GM21619 (cell line): ENCODE measurements around the gene GLCCI1.
"Not testable (repeated sequence)": the region's sequence is repeated elsewhere in the genome, so short reads cannot be mapped to it uniquely, and the experiment has no call there.

Experiments used
- ATAC-seq: cut with Tn5 transposase; IDR thresholded peaks from one replicate; pipeline ENCODE4 v1.9.1; 2021; ENCODE audit not compliant: unreplicated experiment

GLCCI1 gene

DNA sequence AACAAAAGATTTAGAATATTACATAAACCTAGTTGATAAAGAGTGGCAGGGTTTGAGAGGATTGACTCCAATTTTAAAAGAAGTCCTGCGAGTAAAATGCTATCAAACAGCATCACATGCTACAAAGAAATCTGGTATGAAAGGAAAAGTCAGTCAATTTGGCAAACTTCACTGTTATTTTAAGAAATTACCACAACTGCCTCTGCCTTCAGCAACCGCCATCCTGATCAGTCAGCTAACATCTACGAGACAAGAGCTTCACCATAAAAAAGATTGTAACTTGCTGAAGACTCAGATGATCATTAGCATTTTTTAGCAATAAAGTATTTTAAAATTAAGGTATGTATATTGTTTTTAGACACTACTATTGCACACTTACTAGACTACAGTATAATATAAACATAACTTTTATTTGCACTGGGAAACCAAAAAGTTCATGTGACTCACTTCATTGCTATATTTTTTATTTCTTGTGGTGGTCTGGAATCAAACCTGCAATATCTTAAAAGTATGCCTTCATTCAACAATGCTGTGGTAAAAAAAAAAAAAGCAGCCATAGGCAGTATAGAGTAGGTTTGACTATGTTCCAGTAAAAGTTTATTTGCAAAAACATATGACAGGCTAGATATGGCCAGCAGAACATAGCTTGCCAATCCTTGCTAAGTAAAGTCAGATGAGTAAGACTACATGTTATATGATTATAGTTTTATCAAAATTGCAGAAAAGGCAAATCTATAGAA lies 74.4 kb downstream of the GLCCI1 start:
- ATAC-seq, result no peak

DNA sequence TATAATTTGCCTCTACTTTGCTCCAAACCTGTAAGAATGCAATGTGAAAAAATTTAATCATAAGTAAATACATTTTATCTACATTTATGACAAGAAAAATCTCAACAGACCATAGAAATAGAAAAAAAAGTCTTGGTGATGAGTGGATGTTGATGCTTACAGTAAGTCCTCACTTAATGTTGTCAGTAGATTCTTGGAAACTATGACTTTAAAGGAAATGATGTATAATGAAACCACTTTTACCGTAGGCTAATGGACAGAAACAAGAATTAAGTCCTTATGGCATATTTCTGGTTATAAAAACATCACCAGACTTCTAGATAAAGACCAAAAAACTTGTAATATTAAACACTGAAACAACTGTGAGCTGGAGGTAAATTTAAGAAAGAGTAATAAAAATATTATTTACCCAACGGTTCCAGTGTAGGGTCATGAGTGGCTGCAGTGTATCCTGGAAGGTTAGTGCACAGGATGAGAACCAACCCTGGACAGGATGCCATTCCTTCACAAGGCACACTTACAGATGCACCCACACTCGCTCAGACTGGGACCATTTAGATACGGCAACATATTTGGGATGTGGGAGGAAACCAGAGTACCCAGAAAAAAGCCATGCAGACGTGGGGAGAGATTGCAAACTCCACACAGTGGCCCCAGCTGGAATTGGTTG lies 76.3 kb downstream of the GLCCI1 start:
- ATAC-seq, result no peak

DNA sequence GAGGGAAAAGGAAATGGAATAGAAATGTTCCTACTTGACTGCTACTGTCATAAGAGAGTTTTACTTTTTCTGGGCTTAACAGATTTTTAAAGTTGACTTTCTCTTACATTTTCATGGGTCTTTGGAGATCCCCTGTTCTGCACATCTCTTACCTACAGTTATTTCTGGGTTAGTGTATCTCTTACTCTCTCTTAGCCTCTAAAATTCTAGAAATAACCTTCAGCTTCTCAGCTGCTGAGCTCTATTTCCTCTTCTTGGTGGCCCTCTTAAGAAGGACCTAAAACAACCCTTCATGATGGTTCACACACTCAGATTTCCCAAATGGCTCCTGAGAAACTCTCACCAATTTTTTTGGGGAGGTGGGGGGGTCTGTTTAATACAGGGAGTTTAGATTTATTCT lies 79.5 kb downstream of the GLCCI1 start:
- ATAC-seq, result not testable (repeated sequence)

DNA sequence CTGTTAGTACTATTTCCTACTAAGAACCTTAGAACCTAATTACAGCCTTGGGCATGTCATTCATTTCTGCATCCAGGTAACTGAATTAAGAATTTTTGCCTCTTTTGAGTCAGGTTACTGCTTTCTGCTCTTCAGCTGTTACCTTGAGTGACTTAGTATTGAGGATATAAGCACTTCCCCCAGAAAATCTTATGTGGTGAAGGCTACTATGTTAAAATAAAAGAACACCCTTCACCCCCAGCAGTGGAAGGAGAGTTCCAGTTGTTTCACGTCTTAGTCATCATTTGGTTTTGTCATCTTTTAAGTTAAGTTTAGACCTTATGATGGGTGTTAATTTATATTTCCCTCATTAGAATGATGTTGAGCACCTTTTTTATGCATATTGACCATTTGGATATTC lies 82.8 kb downstream of the GLCCI1 start:
- ATAC-seq, result no peak

DNA sequence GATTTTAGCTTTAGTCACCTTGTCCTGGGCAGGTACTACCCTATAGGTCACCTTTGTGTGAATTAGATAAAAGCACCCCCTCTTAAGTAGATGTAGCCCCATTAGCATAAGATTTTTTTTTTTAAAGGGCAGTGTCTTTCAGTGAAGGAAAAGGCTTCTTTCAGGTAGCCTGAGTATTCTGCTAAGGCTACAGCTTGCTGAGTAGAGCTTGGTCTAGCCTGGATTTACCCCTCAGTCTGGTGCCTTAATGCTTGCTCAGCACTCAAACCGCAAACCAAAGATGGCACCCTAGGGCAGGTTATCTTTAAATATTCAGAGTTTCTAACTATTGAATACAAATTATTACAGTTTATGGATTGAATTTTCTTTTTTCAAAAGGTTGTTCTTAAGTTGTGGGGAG lies 83.4 kb downstream of the GLCCI1 start:
- no peak for ATAC-seq

DNA sequence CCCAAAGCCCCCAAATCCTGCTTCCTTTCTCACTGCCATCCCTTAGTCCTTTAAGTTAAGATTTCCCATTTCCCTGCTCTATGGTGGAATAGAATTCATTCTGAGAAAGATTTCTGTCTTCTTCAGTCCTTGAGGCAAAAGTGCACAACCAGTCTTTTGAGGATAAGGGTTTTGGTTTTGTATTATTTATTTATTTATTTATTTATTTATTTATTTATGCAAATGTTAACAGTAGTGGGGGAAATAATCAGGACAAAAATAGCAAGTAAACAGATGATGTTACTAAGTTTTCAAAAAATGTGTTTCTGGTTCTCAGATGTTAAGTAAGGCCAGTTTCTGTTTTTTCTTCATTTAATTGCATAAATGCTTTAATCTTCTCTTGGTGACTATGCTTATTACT lies 84.2 kb downstream of the GLCCI1 start:
- no peak for ATAC-seq

DNA sequence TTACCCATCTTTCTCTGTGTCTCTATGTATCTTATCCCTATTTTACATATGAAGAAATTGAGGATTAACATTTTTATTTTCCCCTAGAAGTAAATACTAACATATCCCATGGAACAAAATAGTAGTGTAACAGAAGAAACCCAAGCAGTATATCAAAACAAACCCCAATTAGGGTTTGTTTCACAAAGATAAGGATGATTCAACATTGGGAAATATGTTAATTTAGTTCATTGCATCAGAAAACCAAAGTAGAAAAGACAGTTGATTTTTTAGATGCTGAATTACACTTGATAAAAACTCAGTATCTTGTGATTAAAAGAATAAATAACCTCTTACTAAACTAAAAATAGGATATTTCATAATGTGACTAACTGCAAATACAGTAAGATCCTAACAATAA lies 87.8 kb downstream of the GLCCI1 start:
- ATAC-seq, result no peak

DNA sequence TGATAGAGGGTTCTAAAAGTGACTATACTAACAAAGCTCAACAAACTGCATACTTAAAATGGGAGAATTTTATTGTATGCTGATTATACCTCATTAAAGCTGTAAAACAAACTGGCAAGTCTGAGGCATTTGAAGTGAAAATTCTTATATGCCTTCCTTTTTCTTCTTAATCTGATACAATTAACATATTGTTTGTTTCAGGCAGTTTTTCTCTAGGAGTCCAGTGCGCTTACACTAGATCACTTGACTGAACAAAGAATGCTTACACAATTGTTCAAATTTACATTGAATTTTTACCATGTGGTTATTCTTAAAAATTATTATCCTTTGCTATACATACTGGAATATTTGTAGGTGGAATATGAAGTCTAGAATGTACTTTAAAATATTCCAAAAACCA lies 89.0 kb downstream of the GLCCI1 start:
- ATAC-seq, result no peak

DNA sequence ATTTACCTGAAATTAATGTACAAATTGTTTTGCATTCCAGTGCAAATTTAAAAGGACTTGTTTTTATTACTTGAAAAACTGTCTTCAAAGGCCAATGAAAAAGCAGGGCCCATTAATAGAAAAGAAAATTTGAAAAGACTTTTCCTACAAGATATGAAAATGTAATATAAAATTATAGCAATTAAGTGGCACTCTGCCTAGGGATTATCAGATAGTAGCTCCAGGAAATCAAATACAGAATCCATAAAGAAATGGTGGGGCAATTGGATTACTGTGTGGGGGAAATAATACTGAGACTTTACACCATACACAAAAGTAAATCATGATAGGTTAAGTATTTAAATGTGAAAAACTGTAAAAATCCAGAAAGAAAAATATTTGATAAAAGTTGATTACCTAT lies 89.7 kb downstream of the GLCCI1 start:
- no peak for ATAC-seq

DNA sequence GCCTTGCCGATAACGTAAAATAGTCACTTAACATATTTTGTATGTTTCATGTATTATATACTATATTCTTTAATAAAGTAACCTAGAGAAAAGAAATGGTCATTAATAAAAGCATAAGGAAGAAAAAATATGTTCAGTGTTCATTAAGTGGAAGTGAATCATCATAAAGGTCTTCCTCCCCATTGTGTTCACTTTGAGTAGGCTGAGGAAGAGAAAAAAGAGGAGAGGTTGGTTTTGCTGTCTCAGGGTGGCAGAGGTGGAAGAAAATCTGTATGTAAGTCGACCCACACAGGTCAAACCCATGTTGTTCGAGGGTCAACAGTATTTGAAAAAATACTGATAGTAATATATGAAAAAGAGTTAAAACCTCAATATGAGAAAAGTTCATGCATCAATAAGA lies 90.3 kb downstream of the GLCCI1 start:
- no peak for ATAC-seq

DNA sequence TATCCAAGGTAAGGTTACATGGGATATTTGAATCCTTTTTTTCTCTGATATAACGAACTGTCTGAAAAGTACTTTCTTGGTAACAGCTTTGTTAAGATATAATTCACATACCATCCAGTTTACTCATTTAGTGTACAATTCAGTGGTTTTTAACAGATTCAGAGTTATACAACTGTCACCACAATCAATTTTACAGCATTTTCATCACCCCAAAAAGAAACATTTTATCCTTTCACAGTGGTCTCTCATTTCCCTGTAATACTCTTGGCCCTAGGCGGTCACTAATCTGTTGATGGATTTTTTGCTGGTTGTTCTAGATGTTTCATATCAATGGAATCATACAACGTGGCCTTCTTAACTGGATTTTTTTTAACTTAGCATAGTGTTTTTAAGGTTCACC lies 91.6 kb downstream of the GLCCI1 start:
- ATAC-seq, result no peak

DNA sequence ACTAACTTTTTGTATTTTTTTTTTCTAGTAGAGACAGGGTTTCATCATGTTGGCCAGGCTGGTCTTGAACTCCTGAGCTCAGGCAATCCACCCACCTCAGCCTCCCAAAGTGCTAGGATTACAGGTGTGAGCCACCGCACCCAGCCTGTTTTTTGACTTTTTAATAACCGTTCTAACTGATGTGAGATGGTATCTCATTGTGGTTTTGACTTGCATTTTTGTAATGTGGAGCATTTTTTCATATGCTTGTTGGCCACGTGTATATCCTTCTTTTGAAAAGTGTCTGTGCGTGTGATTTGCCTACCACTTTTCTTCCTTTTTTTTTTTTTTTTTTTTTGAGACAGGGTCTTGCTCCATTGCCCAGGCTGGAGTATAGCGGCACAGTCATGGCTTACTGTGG lies 94.7 kb downstream of the GLCCI1 start:
- ATAC-seq, result not testable (repeated sequence)

DNA sequence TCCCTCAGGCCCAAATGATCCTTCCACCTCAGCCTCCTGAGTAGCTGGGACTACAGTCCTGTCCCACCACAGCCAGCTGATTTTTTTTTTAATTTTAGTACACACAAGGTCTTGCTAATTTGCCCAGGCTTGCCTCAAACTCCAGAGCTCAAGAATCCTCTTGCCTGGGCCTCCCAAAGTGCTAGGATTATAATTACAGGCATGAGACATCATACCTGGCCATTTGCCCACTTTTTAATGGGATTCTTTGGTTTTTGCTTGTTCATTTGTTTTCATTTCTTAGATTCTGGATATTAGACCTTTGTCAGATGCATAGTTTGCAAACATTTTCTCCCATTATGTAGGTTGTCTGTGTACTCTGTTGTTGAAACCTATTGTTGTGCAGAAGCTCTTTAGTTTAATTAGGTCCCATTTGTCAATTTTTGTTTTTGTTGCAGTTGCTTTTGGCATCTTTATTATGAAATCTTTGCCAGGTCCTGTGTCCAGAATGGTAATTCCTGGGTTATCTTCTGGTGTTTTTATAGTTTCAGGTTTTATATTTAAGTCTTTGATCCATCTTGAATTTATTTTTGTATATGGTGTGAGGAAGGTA lies 95.2 kb downstream of the GLCCI1 start:
- ATAC-seq, result no peak

DNA sequence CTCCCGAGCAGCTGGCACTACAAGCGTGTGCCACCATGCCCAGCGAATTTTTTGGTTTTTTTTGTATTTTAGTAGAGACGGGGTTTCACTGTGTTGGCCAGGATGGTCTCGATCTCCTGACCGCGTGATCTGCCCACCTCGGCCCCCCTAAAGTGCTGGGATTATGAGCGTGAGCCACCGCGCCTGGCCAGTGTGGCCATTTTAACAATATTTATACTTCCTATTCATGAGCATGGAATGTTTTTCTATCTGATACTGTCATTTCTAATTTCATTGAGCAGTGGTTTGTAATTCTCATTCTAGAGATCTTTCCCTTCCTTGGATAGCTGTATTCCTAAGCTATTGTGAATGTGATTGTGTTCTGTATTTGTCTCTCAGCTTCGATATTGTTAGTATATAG lies 96.2 kb downstream of the GLCCI1 start:
- no peak for ATAC-seq

DNA sequence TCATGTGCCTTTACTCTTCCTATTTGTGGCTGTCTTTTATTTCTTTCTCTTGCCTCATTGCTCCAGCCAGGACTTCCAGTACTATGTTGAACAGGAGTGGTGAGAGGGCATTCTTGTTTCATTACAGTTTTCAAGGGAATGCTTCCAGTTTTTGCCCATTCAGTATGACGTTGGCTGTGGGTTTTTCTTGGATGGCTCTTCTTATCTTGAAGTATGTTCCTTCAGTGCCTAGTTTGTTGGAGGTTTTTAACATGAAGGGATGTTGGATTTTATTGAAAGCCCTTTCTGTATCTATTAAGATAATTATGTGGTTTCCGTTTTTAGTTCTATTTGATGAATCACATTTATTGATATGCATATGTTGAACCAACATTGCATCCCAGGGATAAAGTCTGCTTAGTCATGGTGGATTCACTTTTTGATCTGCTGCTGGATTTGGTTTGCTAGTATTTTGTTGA lies 96.8 kb downstream of the GLCCI1 start:
- no peak for ATAC-seq

DNA sequence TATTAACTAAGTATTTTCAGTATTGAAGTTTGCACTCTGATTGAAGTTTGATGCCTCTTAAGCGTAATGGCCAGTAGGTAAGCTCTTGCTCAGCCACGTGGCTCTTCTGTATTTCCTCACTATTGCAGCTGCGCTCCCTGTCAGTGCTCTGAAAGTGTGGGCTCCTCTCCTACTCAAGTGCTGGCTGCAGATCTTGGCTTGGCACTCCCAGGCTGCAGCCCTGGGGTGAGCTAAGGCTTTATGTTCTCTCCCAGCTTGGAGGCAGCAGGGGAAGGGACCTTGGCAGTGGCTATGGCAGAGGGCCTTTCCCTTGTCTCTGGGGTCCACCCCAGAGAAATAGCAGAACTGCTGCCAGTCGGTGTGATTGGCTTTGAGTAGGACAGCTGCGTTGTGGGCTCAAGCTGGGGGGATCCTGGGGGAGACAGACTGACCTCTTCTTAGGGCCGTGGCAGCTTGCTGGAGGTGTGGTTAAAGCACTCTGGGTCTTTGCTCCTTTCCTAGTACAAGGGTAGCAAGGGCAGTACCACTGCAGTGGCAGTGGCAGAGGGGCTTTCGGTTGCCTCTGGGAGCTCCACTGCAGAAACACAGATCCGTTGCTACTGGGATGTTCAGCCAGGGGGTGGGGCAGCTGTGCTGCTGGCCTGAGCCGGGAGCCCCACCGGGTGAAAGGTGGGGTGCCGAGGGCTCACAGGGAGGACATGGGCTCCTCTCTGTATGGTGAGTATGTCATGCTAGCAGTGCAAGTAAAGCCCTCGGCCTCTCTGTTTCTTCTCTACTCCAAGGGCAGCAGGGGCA lies 100.5 kb downstream of the GLCCI1 start:
- no peak for ATAC-seq

DNA sequence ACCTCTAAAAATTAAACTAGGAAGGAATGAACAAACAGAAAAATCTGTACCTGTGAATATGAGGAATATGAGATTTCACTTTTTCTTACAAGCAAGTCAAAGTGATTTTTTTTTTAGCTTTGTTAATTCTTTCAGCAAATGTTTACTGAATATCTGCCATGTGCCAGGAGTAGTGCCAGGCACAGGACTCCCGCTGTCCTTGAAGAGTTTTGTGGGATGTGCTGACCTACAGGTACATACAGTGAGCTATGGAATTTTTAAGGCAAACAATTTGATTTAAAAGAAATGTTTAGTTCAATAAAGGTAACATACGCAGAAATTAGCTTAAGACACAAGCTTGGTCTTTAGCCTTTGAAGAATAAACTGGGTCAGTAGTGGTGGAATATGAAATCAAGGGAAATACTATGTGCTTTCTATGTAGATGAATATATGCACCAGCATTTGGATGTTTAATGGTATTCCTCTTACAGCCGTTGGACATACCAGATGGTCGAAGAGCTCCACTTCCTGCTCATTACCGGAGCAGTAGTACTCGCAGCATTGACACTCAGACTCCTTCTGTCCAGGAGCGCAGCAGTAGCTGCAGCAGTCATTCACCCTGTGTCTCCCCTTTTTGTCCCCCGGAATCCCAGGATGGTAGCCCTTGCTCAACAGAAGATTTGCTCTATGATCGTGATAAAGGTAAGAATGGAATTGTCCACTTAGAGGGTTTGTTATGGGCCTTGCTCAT lies 102.0 kb downstream of the GLCCI1 start:
- ATAC-seq, result no peak

DNA sequence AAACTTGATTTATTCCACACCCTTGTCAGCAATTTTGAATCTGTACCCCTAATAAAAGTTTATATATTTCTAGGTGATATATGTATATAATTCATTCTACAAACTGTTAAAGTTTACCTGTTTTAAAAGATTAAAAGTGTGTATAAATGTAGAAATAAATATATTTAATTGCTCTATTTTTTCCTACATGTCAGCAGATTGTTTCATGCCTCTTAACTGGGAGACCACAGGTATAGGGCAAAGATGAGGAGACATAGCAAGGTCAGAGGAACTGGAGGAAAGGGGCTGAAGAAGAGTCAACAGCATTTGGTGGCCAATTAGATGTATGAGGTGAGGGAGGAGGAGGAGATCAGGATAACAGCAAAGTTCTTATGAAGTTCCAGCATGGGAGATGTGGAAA lies 109.8 kb downstream of the GLCCI1 start:
- no peak for ATAC-seq

DNA sequence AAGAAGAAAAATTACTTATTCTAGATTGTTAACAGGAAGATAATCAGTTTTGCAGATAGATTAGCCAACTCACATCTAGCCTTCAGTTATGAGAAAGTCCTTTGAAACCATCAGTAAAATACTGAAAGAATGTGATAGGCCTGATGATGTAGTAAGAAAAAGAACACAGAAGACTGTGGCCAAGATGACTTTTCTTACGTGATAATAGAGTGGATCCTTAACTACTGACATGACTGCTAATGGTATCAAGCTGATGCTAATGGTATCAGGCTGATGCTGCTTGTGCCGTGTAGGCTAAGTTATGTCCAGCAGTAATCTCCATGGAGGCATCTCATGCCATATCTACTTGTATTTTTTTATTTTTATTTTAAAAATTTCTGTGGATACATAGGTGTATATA lies 114.2 kb downstream of the GLCCI1 start:
- no peak for ATAC-seq

DNA sequence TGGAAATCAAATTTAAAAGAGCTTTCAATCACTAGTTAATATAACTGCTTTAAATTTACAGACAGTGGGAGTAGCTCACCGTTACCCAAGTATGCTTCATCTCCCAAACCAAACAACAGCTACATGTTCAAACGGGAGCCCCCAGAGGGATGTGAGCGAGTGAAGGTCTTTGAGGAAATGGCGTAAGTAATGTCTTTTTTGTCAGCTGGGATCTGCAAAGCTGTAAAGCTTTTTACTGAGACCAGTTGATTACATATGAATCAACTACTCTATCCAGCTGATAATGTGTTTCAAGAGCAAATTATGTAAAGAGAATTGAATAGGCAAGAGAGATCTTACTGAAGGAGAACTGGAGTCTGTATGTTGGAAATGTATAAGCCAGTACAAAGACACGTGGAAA lies 116.2 kb downstream of the GLCCI1 start:
- ATAC-seq, result no peak

DNA sequence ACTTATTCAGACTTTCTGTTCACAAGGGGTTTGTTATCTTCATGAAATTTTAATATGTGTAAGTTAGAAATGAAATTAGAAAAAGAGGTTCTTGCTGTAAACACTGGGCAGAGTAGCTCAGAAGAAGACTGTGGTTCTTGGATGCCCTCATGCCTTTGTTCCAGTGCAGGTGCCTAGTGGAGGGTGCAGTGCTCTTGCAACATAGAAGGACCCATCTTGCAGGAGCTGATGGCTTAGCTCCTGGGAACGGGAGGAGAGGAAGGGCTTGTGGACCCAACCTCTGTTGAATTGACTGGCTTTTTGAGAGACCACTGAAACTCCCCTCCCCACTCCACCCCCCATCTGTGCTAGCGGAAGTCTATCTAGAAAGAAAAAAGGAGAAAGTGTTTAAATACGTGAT lies 116.8 kb downstream of the GLCCI1 start:
- no peak for ATAC-seq
